Measurements from ENCODE around the gene NEGR1. TPM values are rescaled to one million over a fixed set of nuclear protein-coding genes. Genes with fewer than 3 reads are reported as not detected.

NEGR1 gene
- total RNA-seq, 1 donor from 2014 or later, result 4.0 TPM

GRCh38 chr1:71785000-71785399 lies 497.3 kb downstream of the NEGR1 start:
- DNase-seq (ENCODE audit: low read depth), result no peak
- Histone ChIP-seq H3K4me3 (ENCODE audit: low read depth, low read length) (no peak overlapping the region), H3K27me3 (ENCODE audit: control insufficient read depth, insufficient read depth, low read length) (no peaks in the 10 kb centered on the region), H3K36me3 (ENCODE audit: control insufficient read depth, insufficient read depth, low read length) (no peaks in the 10 kb centered on the region)
- TF ChIP-seq, protein P1, sequence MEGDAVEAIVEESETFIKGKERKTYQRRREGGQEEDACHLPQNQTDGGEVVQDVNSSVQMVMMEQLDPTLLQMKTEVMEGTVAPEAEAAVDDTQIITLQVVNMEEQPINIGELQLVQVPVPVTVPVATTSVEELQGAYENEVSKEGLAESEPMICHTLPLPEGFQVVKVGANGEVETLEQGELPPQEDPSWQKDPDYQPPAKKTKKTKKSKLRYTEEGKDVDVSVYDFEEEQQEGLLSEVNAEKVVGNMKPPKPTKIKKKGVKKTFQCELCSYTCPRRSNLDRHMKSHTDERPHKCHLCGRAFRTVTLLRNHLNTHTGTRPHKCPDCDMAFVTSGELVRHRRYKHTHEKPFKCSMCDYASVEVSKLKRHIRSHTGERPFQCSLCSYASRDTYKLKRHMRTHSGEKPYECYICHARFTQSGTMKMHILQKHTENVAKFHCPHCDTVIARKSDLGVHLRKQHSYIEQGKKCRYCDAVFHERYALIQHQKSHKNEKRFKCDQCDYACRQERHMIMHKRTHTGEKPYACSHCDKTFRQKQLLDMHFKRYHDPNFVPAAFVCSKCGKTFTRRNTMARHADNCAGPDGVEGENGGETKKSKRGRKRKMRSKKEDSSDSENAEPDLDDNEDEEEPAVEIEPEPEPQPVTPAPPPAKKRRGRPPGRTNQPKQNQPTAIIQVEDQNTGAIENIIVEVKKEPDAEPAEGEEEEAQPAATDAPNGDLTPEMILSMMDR (IDR thresholded peaks at IDR 0.05; ENCODE audit: insufficient read depth, low read length, poor library complexity, severe bottlenecking), result no peak

GRCh38 chr1:71784241-71784640 lies 498.1 kb downstream of the NEGR1 start:
- Histone ChIP-seq H3K4me3 (ENCODE audit: low read depth, low read length) (no peak overlapping the region), H3K27me3 (ENCODE audit: control insufficient read depth, insufficient read depth, low read length) (no peaks in the 10 kb centered on the region), H3K36me3 (ENCODE audit: control insufficient read depth, insufficient read depth, low read length) (no peaks in the 10 kb centered on the region)
- TF ChIP-seq, protein P1 (IDR thresholded peaks at IDR 0.05; ENCODE audit: insufficient read depth, low read length, poor library complexity, severe bottlenecking), result no peak
- DNase-seq (ENCODE audit: low read depth), result no peak

- Histone ChIP-seq H3K36me3 (ENCODE audit: control insufficient read depth, insufficient read depth, low read length) (no peaks in the 10 kb centered on the region), H3K4me3 (ENCODE audit: low read depth, low read length) (no peak overlapping the region)
- TF ChIP-seq, protein P1 (IDR thresholded peaks at IDR 0.05; ENCODE audit: insufficient read depth, low read length, poor library complexity, severe bottlenecking), result no peak
Measured at GRCh38 chr1:71783071-71783470, 499.3 kb downstream of the NEGR1 start.

GRCh38 chr1:71781450-71781849 lies 500.9 kb downstream of the NEGR1 start:
- H3K27me3 ChIP-seq (ENCODE audit: control insufficient read depth, insufficient read depth, low read length), result no peaks in the 10 kb centered on the region
- no peak overlapping the region for H3K4me3 ChIP-seq (ENCODE audit: low read depth, low read length)
- H3K36me3 ChIP-seq (ENCODE audit: control insufficient read depth, insufficient read depth, low read length), result no peaks in the 10 kb centered on the region
- no peak for DNase-seq (ENCODE audit: low read depth)
- TF ChIP-seq, protein P1 (IDR thresholded peaks at IDR 0.05; ENCODE audit: insufficient read depth, low read length, poor library complexity, severe bottlenecking), result no peak

More at GRCh38 chr1:71783071-71783470, 499.3 kb downstream of the NEGR1 start:
- no peaks in the 10 kb centered on the region for H3K27me3 ChIP-seq (ENCODE audit: control insufficient read depth, insufficient read depth, low read length)
- no peak for DNase-seq (ENCODE audit: low read depth)

GRCh38 chr1:71780681-71781080 lies 501.7 kb downstream of the NEGR1 start:
- Histone ChIP-seq H3K36me3 (ENCODE audit: control insufficient read depth, insufficient read depth, low read length) (no peaks in the 10 kb centered on the region), H3K27me3 (ENCODE audit: control insufficient read depth, insufficient read depth, low read length) (no peaks in the 10 kb centered on the region), H3K4me3 (ENCODE audit: low read depth, low read length) (no peak overlapping the region)
- TF ChIP-seq, protein P1 (IDR thresholded peaks at IDR 0.05; ENCODE audit: insufficient read depth, low read length, poor library complexity, severe bottlenecking), result no peak
- DNase-seq (ENCODE audit: low read depth), result no peak

- no peaks in the 10 kb centered on the region for H3K27me3 ChIP-seq (ENCODE audit: control insufficient read depth, insufficient read depth, low read length)
- no peak for DNase-seq (ENCODE audit: low read depth)
- TF ChIP-seq, protein P1 (IDR thresholded peaks at IDR 0.05; ENCODE audit: insufficient read depth, low read length, poor library complexity, severe bottlenecking), result no peak
- H3K4me3 ChIP-seq (ENCODE audit: low read depth, low read length), result no peak overlapping the region
- H3K36me3 ChIP-seq (ENCODE audit: control insufficient read depth, insufficient read depth, low read length), result no peaks in the 10 kb centered on the region
Measured at GRCh38 chr1:71778940-71779339, 503.4 kb downstream of the NEGR1 start.
